H1 (cell line): ENCODE results near the gene ETS1. TPM values are rescaled to one million over a fixed set of nuclear protein-coding genes. Genes with fewer than 3 reads are reported as not detected.

Experiments
- CTCF ChIA-PET: fragments of 300-600 bp; sonication (Branson Sonifier 250); formaldehyde crosslinking; loops from one replicate; lab custom pipeline; 2021; ENCODE audit not compliant: partially characterized antibody; lab: Charles Lee
- POLR2A ChIA-PET: fragments of 300-600 bp; sonication (Branson Sonifier 250); formaldehyde crosslinking; loops from one replicate; lab custom pipeline; 2021; ENCODE audit warnings: inconsistent platforms; ENCODE audit not compliant: partially characterized antibody; lab: Charles Lee
- DNase-seq, 2 experiments: peaks; one replicate each; pipeline versions ENCODE4 v3.0.0 to v3.0.0-alpha.2; 2010 to 2022; ENCODE audit warnings: low spot score in 2 of 2, low read depth in 1 of 2, mixed read lengths in 1 of 2
- FAIRE-seq: peaks from 2 replicates; lab custom pipeline; 2011; peaks lifted over from hg19 to GRCh38; lab: Jason Lieb, UNC
- H2AFZ ChIP-seq: 2 replicates; pipeline ENCODE4 v1.8.1; 2012; ENCODE audit warnings: low read length, inconsistent platforms
- H2AK5ac ChIP-seq: 2 replicates; pipeline ENCODE4 v1.6.1; 2013; ENCODE audit warnings: low read depth, low read length
- H2BK120ac ChIP-seq: replicated peaks from 2 replicates; pipeline ENCODE3; 2013; ENCODE audit warnings: low read depth, low read length, inconsistent platforms
- H2BK12ac ChIP-seq: 2 replicates; pipeline ENCODE4 v1.6.1; 2013; ENCODE audit warnings: low read depth, low read length
- H2BK15ac ChIP-seq: 2 replicates; pipeline ENCODE4 v1.6.1; 2013; ENCODE audit warnings: low read length
- H2BK20ac ChIP-seq: 2 replicates; pipeline ENCODE4 v1.6.1; 2013; ENCODE audit warnings: low read length
- H2BK5ac ChIP-seq: 2 replicates; pipeline ENCODE4 v1.6.1; 2013; ENCODE audit warnings: low read depth, low read length
- H3K14ac ChIP-seq: 2 replicates; pipeline ENCODE4 v1.6.1; 2013; ENCODE audit warnings: inconsistent platforms; ENCODE audit not compliant: insufficient read length
- H3K18ac ChIP-seq: 2 replicates; pipeline ENCODE4 v1.6.1; 2013; ENCODE audit warnings: low read length; ENCODE audit errors: extremely low read depth
- H3K23ac ChIP-seq: 2 replicates; pipeline ENCODE4 v1.6.1; 2013; ENCODE audit warnings: inconsistent platforms; ENCODE audit not compliant: insufficient read length
- H3K23me2 ChIP-seq: 2 replicates; pipeline ENCODE4 v1.6.1; 2013; ENCODE audit warnings: low read depth, low read length
- H3K27ac ChIP-seq: 2 replicates; pipeline ENCODE4 v1.6.1; 2011; ENCODE audit warnings: low read depth, low read length, inconsistent platforms
- H3K27me3 ChIP-seq, 4 experiments: replicated peaks in 1 of 4; 1 replicate in 1 of 4; 2 replicates in 3 of 4; pipeline versions ENCODE4 v1.6.1 to v1.8.1; 2011 to 2013; ENCODE audit warnings: low read length in 3 of 4, mild to moderate bottlenecking in 3 of 4, inconsistent platforms in 2 of 4, mixed read lengths in 2 of 4, moderate library complexity in 1 of 4; ENCODE audit not compliant: control insufficient read depth in 3 of 4, insufficient read depth in 3 of 4; ENCODE audit errors: extremely low read depth in 1 of 4
- H3K36me3 ChIP-seq, 4 experiments: 2 replicates each; pipeline versions ENCODE4 v1.6.1 to v1.8.1; 2011 to 2013; ENCODE audit warnings: mild to moderate bottlenecking in 4 of 4, low read length in 3 of 4, moderate library complexity in 2 of 4, control low read depth in 1 of 4, inconsistent platforms in 1 of 4; ENCODE audit not compliant: insufficient read depth in 4 of 4, control insufficient read depth in 2 of 4
- H3K4ac ChIP-seq: replicated peaks from 2 replicates; pipeline ENCODE3; 2013; ENCODE audit warnings: low read length, low read depth, mixed read lengths, inconsistent platforms; ENCODE audit not compliant: insufficient read length
- H3K4me1 ChIP-seq, 4 experiments: replicated peaks in 1 of 4; 1 replicate in 1 of 4; 2 replicates in 3 of 4; pipeline versions ENCODE4 v1.6.1 to v1.8.1; 2011 to 2013; ENCODE audit warnings: low read length in 3 of 4, inconsistent platforms in 2 of 4, mixed read lengths in 1 of 4; ENCODE audit not compliant: insufficient read depth in 4 of 4, control insufficient read depth in 3 of 4
- H3K4me2 ChIP-seq, 2 experiments: 2 replicates each; pipeline versions ENCODE4 v1.6.1 to v1.8.1; 2011 to 2013; ENCODE audit warnings: low read depth in 2 of 2, low read length in 2 of 2, control low read depth in 1 of 2, inconsistent platforms in 1 of 2, mild to moderate bottlenecking in 1 of 2; ENCODE audit not compliant: insufficient read depth in 1 of 2
- H3K4me3 ChIP-seq, 4 experiments: fragments of 200-600, 300-600 bp in 1 of 4; sonication (generic), shearing (Covaris generic), sonication (Bioruptor Twin) in 1 of 4; 2 replicates each; pipeline versions ENCODE4 v1.5.1 to v1.8.1; 2011 to 2016; ENCODE audit warnings: low read length in 4 of 4, low read depth in 3 of 4, control low read depth in 2 of 4, inconsistent platforms in 2 of 4, mild to moderate bottlenecking in 2 of 4, mixed read lengths in 1 of 4, moderate library complexity in 1 of 4; ENCODE audit not compliant: insufficient read depth in 2 of 4; ENCODE audit errors: extremely low read depth in 1 of 4
- H3K56ac ChIP-seq: replicated peaks from 2 replicates; pipeline ENCODE3; 2013; ENCODE audit warnings: low read depth, mild to moderate bottlenecking, mixed read lengths, low read length, inconsistent platforms; ENCODE audit not compliant: insufficient read length
- H3K79me1 ChIP-seq: 2 replicates; pipeline ENCODE4 v1.6.1; 2013; ENCODE audit warnings: low read depth, low read length, control low read depth
- H3K79me2 ChIP-seq, 2 experiments: 2 replicates each; pipeline versions ENCODE4 v1.6.1 to v1.8.1; 2012 to 2013; ENCODE audit warnings: low read length in 2 of 2, mild to moderate bottlenecking in 2 of 2, inconsistent platforms in 1 of 2; ENCODE audit not compliant: insufficient read depth in 2 of 2, control insufficient read depth in 1 of 2
- H3K9ac ChIP-seq, 4 experiments: replicated peaks in 1 of 4; 1 replicate in 1 of 4; 2 replicates in 3 of 4; pipeline versions ENCODE4 v1.6.1 to v1.8.1; 2011 to 2013; ENCODE audit warnings: low read depth in 3 of 4, low read length in 3 of 4, control low read depth in 2 of 4, mild to moderate bottlenecking in 2 of 4, moderate library complexity in 2 of 4, inconsistent platforms in 1 of 4; ENCODE audit errors: extremely low read depth in 1 of 4
- H3K9me3 ChIP-seq, 2 experiments: 2 replicates each; pipeline versions ENCODE4 v1.6.1 to v1.8.1; 2012 to 2013; ENCODE audit warnings: mild to moderate bottlenecking in 2 of 2, moderate library complexity in 2 of 2, control low read depth in 1 of 2, inconsistent platforms in 1 of 2, low read depth in 1 of 2, low read length in 1 of 2, mixed read lengths in 1 of 2; ENCODE audit not compliant: insufficient read depth in 2 of 2
- H4K20me1 ChIP-seq, 2 experiments: replicated peaks in 1 of 2; 2 replicates each; pipeline versions ENCODE3 to v1.8.1; 2011 to 2013; ENCODE audit warnings: inconsistent platforms in 2 of 2, low read length in 2 of 2, mild to moderate bottlenecking in 1 of 2; ENCODE audit not compliant: insufficient read depth in 2 of 2, control insufficient read depth in 1 of 2
- H4K5ac ChIP-seq: 2 replicates; pipeline ENCODE4 v1.6.1; 2013; ENCODE audit warnings: low read length, low read depth, mixed read lengths, inconsistent platforms; ENCODE audit not compliant: insufficient read length
- H4K8ac ChIP-seq: 2 replicates; pipeline ENCODE4 v1.8.0; 2013; ENCODE audit warnings: mild to moderate bottlenecking, moderate library complexity, low read length, inconsistent platforms; ENCODE audit not compliant: insufficient read depth; ENCODE audit errors: extremely low read depth
- H4K91ac ChIP-seq: replicated peaks from 2 replicates; pipeline ENCODE3; 2013; ENCODE audit warnings: low read length, mixed read lengths, inconsistent platforms; ENCODE audit not compliant: insufficient read length
- BACH1 ChIP-seq: IDR thresholded peaks from 2 replicates; pipeline ENCODE4 v1.6.1; 2012; ENCODE audit warnings: low read length, improper control_type of control experiment
- BCL11A ChIP-seq, 2 experiments: IDR thresholded peaks; one replicate each; pipeline ENCODE4 v1.6.1; 2011; ENCODE audit warnings: low read depth in 2 of 2, low read length in 2 of 2, mild to moderate bottlenecking in 2 of 2
- GTF2F1 ChIP-seq: IDR thresholded peaks from 2 replicates; pipeline ENCODE4 v1.6.1; 2012; ENCODE audit warnings: low read depth, low read length, improper control_type of control experiment, borderline replicate concordance
- JUN ChIP-seq: IDR thresholded peaks from 2 replicates; pipeline ENCODE4 v1.6.1; 2011; ENCODE audit warnings: low read depth, mild to moderate bottlenecking, improper control_type of control experiment, low read length
- NANOG ChIP-seq: IDR thresholded peaks from 2 replicates; pipeline ENCODE4 v1.6.1; 2011; ENCODE audit warnings: low read length, low read depth, mild to moderate bottlenecking, inconsistent platforms; ENCODE audit not compliant: insufficient read depth, poor library complexity, severe bottlenecking
- POU5F1 ChIP-seq: IDR thresholded peaks from 2 replicates; pipeline ENCODE4 v1.6.1; 2011; ENCODE audit warnings: low read depth, mild to moderate bottlenecking, low read length, moderate library complexity
- RBBP5 ChIP-seq: IDR thresholded peaks from 2 replicates; pipeline ENCODE4 v1.7.1; 2012; ENCODE audit warnings: low read depth, mild to moderate bottlenecking, inconsistent platforms, low read length, moderate library complexity, borderline replicate concordance
- SAP30 ChIP-seq: fragments of 300-600 bp; sonication (generic); IDR thresholded peaks from 2 replicates; pipeline ENCODE4 v1.7.1; 2012; ENCODE audit warnings: low read length, moderate library complexity, mild to moderate bottlenecking, inconsistent platforms; ENCODE audit not compliant: insufficient read depth, insufficient replicate concordance
- SIRT6 ChIP-seq: IDR thresholded peaks from one replicate; pipeline ENCODE4 v1.7.1; 2012; ENCODE audit warnings: low read length, inconsistent platforms
- SIX5 ChIP-seq: IDR thresholded peaks from 2 replicates; pipeline ENCODE4 v1.6.1; 2011; ENCODE audit warnings: mild to moderate bottlenecking, low read depth, low read length
- SP1 ChIP-seq: IDR thresholded peaks from 2 replicates; pipeline ENCODE4 v1.6.1; 2011; ENCODE audit warnings: low read depth, low read length
- TCF12 ChIP-seq: IDR thresholded peaks from 2 replicates; pipeline ENCODE4 v1.6.1; 2011; ENCODE audit warnings: low read depth, mild to moderate bottlenecking, low read length
- whole genome bisulfite sequencing, 2 experiments: shearing (Covaris generic) in 1 of 2; methylation state at CpG; one replicate each; pipeline versions ENCODE4 v1.1.6 to v1.1.7; 2013 to 2015; ENCODE audit warnings: low lambda C conversion rate in 2 of 2, mixed read lengths in 2 of 2, inconsistent platforms in 1 of 2, low coverage in 1 of 2, missing lambda C conversion rate in 1 of 2; ENCODE audit not compliant: insufficient replicate concordance in 2 of 2, insufficient coverage in 1 of 2, insufficient read length in 1 of 2; ENCODE audit errors: extremely low coverage in 1 of 2, missing lambda C conversion rate in 1 of 2; 5-methylcytosine and 5-hydroxymethylcytosine counted together
- polyA plus RNA-seq, 7 experiments: library from polyadenylated mRNA; depleted of rRNA in 3 of 7; stranded (reverse) in 5 of 7; unstranded in 2 of 7; fragments of >200 nt in 5 of 7; fragments of 200-250 nt in 2 of 7; gene quantifications; 1 replicate in 5 of 7; 2 replicates in 1 of 7; 4 replicates in 1 of 7; pipeline versions ENCODE4 v1.2.1 to v1.2.3, GENCODE V29; 2011 to 2013; ENCODE audit warnings: missing spikeins in 2 of 7, mixed read lengths in 2 of 7
- total RNA-seq: library from RNA; stranded (reverse); fragmentation: NEBNext Ultra II Directional; extraction: Animal tissue kit (Norgen Biotek cat#: 25700); gene quantifications from 2 replicates; pipeline ENCODE4 v1.2.1, GENCODE V29; 2021

Gene ETS1
- total and polyA plus RNA-seq, 2 of the 8 experiments (the other 6 are each of a cell fraction or from before 2014, with no cell fraction given), result 10.0 to 35.3 TPM

- Histone ChIP-seq H3K36me3 (no peaks in the 10 kb centered on the region), H2AFZ (no peak overlapping the region), H3K4me3 (no peak overlapping the region), H2BK20ac (no peak overlapping the region), H3K27me3 (peaks cover 0 to 3% (median 0%) of the 10 kb centered on the region in 4 experiments; a peak in 4 of 7 replicates), H4K8ac (no peak overlapping the region), H2BK5ac (no peak overlapping the region), H2BK15ac (no peak overlapping the region), H2BK12ac (no peak overlapping the region), H2AK5ac (no peak overlapping the region), H3K56ac (no peak overlapping the region), H4K5ac (no peak overlapping the region), H3K14ac (no peak overlapping the region), H3K4ac (no peak overlapping the region), H3K79me2 (no peaks in the 10 kb centered on the region), H3K27ac (no peak overlapping the region), H3K9me3 (no peaks in the 10 kb centered on the region), H3K23ac (no peak overlapping the region), H3K4me2 (no peak overlapping the region), H3K4me1 (peaks cover 2 to 8% (median 5%) of the 10 kb centered on the region in 4 experiments; a peak in 6 of 7 replicates), H3K79me1 (no peaks in the 10 kb centered on the region), H4K20me1 (no peaks in the 10 kb centered on the region), H3K18ac (no peak overlapping the region), H3K23me2 (no peaks in the 10 kb centered on the region), H3K9ac (no peak overlapping the region), H2BK120ac (no peak overlapping the region), H4K91ac (no peak overlapping the region)
- CTCF ChIA-PET, result interaction anchor here (0.8 to 17.6 kb wide), 6 partner anchors 13 to 453 kb away, joined by 3 to 319 read pairs (median 10); partner anchors contain the start of gene ETS1
- DNase-seq (no peak), FAIRE-seq (no peak)
- POLR2A ChIA-PET, result no interaction called here
- WGBS, 2 experiments, result 76% methylated on average over 2 of the region's 2 CpGs; no CpG with 5 or more reads in 1 of the 2 experiments
- TF ChIP-seq SIRT6 (no peak), NANOG (no peak), TCF12 (no peak), BACH1 (no peak), POU5F1 (no peak), GTF2F1 (no peak), SP1 (no peak), SAP30 (no peak), RBBP5 (no peak), BCL11A (IDR thresholded peaks at IDR 0.05; ENCODE audit: low read depth in 2 of 2, low read length in 2 of 2) (no peak), SIX5 (no peak), JUN (no peak)
Measured at GRCh38 chr11:128625746-128626145, 38.4 kb upstream of the ETS1 start.
